ENCODE measurements around the gene CPA1.

- TF ChIP-seq, protein P1, sequence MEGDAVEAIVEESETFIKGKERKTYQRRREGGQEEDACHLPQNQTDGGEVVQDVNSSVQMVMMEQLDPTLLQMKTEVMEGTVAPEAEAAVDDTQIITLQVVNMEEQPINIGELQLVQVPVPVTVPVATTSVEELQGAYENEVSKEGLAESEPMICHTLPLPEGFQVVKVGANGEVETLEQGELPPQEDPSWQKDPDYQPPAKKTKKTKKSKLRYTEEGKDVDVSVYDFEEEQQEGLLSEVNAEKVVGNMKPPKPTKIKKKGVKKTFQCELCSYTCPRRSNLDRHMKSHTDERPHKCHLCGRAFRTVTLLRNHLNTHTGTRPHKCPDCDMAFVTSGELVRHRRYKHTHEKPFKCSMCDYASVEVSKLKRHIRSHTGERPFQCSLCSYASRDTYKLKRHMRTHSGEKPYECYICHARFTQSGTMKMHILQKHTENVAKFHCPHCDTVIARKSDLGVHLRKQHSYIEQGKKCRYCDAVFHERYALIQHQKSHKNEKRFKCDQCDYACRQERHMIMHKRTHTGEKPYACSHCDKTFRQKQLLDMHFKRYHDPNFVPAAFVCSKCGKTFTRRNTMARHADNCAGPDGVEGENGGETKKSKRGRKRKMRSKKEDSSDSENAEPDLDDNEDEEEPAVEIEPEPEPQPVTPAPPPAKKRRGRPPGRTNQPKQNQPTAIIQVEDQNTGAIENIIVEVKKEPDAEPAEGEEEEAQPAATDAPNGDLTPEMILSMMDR (IDR thresholded peaks at IDR 0.05; ENCODE audit: low read depth, low read length) = no peak
- no peak for TF ChIP-seq EZH2phosphoT487 (IDR thresholded peaks at IDR 0.05; ENCODE audit: low read depth)
These were observed 37.5 kb upstream of the CPA1 start for GRCh38 chr7:130342701-130343380.

Data from OCI-LY3 (cell line).